Fibroblast of the conjunctiva (primary cell): ENCODE measurements around the gene GRM8.

Experiments used
- DNase-seq: peaks from one replicate; pipeline ENCODE4 v3.0.0-alpha.2; 2010; ENCODE audit warnings: low read depth

GRM8 gene

DNA sequence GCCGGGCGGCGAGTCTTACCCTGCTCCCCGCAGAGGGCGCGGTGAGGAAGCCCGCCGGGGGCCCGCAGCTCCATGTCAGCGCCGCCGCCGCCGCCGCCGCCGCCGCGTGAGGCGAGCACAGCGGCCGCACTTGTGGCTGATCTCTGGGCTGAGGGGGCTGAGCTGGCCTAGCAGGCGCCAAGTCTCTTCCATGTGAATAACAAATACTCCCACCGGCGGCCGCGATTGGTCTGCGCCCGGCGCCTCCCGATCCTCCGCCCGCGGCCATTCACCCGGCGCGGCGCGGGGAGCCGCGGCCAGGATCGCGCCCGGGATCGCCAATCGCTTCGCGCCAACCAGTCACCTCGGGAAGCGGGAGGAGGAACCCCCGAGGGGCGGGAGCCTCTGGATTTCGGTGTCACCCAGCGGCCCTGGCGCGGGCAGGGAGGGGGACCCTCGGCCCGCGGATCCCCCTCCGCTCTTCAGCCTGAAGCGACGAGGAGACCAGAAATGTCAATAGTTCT, at the start of gene GRM8:
Gene GRM8, minus strand, starts transcription at position 164 of the 503 bp plus-strand sequence.
- no peak for DNase-seq

DNA sequence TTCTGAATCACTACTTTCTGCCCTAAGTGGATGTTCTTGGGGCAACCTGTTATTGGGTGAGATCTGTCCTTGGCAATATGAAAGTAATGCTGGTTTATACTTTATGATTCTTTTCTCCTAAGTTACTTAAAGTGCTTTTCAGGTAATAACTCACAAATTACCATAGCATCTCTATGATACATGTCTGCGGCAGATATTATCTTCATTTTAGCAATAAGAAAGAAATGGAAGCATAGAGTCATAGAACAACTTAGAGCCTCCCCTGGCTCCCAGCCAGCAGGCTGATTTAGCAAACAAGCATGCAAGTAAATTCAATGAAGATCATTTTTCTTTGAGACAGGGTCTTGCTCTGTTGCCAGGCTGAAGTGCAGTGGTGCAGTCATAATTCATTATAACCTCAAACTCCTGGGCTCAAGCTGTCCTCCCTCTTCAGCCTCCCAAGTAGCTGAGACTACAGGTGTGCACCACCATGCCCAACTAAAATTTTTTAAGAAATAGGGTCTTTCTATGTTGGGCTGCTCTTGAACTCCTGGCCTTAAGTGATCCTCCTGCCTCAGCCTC, 38.1 kb upstream of the GRM8 start:
- DNase-seq: no peak

DNA sequence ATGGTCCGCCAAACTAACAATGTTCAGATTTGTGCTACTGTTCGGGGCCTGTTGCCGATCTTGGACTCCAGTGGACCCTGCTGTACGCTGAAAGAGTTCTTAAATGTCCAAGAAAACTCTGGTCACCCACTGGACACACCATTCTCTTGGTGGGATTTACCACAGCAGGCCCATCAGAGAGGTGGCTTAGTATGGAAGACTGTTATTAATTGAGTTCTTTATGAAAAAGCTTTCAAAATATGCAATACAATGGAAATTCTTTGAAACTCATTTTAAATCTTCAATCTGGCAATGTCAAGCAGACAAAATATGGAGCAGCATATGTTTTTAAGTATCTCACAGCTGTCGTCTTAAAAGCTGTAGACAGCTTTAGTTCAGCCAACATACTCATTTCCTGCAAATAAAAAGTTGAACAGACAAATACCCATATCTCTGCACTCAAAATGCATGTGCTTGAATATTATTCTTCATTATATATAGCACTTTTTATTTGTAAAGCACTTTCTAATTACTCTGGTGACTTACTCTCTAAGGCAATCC, 37.4 kb upstream of the GRM8 start:
- no peak for DNase-seq

DNA sequence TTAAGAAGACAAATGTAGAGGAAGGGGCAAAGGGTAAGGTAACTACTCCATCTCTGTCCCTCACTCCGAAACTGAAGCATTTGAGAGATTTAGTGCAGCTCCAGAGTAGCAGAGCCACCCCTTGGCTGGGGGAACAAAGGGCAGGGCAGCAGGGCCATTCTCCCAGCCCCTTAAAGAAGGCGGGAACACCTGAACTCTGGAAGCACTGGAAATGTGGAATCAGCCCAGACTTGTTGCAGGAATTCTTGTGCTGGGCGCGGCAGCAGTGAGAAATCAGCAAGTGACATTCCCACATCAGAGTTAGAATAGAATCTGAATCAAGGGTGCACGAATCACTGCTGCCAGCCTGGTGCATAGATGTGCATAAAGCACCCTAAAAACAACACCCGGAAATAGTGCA, 34.4 kb upstream of the GRM8 start:
- no peak for DNase-seq

DNA sequence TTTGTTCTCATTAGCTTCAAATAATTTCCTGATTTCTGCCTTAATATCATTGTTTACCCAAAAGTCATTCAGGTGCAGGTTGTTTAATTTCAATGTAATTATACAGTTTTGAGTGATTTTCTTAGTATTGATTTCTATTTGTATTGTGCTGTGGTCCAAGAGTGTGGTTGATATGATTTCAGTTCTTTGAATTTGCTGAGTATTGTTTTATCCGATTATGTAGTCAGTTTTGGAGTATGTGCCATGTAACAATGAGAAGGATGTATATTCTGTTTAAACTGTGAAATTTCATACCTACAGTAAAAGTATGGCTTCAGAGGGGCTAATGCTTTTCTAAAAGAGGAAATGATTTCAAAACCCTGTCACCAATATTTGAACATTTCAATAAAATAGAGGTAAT, 17.4 kb upstream of the GRM8 start:
- no peak for DNase-seq

DNA sequence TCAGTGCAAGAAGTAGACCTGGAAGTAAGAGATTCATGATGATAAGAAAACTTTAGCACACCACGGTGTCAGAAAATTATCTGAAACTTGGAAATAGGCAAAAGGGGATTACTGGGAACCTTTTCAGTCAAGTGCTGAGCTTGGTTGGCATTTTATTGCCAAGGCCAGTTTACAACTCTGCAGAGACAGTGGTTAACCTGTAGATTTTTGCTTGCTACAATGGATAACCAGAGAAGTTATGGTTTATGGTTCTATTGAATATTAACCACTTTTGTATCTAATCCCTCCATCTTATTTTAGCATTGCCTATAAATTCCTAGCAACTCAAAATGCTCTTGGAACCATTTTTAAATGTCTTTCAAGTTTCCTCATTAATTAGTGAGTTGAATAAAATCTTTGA, 13.3 kb upstream of the GRM8 start:
- no peak for DNase-seq

DNA sequence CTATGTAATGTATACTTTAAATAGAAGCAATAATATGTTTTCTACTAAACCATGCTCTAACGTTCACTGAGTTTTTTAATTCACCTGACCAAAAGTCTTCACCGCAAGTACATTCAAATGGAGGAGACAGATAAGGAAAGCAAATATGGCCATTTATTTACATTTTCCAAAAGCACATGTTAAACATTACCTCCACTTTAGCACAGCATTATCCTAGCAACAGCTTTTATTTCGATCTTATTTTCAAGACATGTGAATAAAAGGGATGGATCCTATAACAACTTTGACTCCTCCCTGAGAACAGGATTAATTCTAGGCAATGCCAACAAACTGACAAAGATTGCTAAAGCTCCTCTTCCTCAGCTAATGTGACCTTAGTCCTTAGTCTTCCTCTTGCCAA, 11.5 kb upstream of the GRM8 start:
- no peak for DNase-seq

DNA sequence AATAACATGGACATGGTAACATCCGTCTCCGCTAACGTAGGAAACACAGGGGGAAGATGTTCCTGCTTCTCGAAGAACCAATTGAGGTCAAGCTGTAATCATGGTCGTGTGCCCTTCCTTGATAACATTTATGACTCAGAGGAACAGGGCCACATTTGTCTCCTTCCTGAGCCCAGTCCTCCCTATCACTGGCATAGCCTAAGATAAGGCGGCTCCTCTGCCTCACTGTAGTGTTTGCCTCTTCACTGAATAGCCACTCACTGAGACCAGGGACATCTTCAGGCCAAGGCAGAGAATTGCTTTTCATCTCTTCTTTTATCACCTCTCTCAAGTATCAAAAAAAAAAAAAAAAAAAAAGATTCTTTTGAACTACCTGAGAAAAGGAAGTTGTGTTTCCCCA, 5.4 kb upstream of the GRM8 start:
- DNase-seq: no peak

DNA sequence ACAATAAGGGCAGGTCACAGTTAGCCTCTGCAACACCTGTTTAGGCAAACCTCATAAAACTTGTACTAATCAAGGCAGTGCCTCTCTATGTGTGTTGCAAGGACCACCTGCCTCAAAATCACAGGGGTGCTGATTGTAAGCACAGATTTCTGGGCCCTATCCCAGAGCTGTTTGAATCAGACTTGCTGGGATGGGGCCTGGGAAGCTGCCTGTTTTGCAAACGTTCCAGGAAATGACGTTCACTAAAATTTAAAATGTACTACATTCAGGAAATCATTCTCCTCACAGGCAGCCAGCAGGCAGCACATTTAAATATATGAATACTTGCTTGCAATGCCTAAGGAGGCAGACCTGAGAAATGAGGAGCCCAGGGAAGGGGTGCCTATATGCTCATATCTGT, 4.3 kb upstream of the GRM8 start:
- no peak for DNase-seq

DNA sequence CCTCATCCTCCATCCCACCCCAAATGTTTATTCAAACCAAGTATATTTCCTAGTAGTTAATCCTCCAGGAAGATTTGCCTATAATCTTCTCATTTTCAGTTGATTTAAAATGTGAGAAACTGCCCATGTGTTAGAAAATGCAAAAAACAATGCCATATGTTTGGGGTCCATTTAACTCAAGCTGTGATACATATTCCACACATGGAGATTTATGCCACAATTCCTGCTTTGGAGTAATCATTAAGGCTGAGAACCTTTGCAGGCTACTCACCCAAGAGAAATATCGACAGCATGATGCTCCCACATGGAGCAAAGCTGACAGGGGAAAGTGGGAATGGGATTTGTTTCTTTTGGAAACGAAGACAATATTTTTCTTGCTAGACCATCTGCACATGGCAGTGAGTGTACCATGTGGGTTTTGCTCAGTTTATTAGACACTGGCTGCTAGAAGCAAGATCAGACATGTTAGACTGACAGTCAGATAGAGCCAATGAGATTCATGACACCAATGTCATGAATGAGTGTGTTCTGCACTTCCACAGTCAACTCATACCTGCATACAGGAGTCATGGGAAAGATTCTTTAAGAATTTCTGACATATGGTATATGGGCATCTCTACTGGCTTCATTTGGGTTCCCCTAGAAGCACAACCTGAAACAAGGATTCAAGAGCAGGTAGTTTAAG, 3.4 kb upstream of the GRM8 start:
- no peak for DNase-seq

DNA sequence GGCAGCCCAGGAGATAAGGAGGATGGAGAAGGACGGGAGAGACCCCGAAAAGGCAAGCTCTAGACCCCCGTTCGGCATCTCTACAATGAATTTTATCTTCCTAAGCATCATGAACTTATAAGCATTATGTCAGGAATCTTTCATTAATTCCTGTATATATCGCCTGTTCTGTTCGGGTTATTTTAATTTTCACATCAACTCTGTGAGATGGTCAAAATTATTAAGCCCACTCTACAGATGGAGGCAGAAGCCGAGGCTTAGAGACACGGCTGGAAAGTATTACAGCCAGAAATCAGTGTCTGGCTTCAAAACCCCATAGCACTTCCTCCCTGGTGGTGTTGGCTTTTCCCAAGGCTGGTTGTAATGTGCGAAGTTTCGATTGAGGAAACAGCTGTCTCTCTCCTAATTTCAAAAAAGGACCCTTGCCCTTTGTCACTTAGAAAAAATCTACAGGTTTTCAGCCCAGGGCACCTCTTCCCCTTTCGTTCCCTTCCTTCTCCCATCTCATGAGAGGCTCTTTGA, 1.5 kb upstream of the GRM8 start:
- no peak for DNase-seq

DNA sequence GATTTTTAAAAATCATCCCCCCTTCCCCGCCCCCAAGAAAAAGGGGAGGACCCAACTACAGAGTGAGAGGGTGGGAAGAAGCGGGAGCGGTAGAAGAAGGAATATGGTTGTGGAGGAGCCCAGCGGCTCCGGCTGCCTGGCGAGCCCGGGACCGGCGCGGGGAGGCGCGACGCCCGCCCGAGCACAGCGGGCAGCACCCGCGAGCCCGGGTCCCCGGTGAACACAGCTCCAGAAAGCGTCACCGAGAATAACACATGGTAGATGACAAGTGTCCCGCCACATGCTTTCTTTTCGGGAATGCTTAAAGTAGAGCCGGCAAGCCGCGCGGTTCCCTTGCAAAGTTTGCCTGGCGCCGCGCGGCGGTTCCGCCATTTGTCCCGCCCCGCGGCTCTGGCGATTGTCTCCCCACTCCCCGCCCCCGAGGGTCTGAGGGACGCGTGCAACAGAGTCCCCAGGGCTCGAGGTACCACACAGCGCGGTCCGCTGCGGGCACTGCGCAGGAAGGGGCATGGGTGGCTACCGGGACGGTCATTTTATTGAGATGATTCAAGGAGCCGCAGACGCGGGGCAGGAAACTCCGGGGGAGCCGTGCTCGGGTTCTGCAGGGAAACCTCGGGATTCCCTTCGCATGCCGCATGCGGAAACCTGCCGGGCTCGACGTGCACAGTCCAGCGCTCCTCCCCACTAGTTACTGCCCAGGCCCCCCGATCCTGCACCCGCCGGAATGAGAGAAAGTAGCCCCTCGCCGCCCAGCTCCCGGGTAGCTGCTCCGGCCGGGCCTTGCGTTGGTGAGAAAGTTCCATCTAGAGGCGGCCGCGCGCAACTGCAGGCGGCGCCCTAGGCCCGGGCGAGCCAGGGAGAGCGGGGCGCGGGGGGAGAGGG, 781 bp upstream of the GRM8 start:
- DNase-seq: peak; percentile 3

DNA sequence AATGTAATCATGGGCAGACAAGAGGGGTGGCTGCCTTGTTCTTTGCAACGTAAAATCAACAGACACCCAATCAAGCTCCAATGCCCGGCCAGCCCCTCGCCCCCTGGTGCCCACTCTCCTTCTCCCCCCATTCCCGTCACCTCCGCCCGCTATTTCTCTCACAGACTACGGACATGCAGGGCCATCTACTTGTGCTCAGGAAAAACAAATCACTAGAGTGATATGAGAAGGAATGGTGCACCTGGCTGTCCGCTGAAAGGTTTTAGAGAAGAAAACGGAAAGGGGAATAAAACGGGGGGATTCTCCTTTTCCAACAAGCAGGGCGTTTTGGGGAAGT, 396 bp downstream of the GRM8 start:
- DNase-seq: no peak

DNA sequence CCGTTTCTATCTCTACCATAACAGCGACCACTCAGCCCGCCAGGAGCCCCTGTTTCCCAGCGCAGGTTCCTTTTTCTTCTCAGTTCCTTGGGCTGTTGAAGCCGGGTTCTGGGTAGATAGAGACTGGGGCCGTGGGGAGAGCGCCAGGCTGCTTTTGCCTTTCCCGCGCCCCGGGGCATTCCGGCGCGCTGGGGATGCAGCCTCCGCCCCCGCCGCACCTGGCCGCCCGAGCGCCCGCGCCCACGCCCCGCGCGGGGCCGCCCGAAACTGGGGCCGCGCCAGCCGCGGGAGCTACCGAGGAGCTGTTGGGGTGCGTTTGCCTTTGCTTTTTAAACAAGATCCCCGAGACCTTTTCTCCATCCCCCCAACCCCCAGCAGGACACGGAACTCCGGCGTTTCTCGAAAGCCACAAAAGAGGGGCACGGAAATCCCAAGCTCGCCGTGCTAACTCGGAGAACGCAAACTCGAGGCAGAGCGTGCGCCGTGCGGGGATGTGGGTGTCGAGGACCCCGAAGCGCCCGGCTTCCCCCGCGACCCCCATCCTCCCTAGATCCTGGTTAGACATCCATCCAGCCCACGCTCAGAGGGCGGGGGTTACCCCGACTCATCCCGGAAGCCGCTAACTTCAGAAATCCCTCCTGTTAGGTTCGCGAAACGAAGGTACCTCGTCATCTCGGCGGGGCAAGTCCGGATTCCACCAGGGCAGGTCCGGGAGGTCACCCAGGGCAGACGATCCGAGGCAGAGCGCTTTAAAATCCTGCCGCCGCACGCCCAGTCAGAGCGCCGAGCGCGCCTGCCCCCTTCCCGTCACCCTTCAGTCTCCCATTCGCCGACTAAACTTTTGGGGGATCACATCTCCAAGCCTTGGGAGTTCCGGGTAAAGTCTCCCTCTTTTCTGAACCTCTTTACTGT, 1.0 kb downstream of the GRM8 start:
- DNase-seq: no peak

DNA sequence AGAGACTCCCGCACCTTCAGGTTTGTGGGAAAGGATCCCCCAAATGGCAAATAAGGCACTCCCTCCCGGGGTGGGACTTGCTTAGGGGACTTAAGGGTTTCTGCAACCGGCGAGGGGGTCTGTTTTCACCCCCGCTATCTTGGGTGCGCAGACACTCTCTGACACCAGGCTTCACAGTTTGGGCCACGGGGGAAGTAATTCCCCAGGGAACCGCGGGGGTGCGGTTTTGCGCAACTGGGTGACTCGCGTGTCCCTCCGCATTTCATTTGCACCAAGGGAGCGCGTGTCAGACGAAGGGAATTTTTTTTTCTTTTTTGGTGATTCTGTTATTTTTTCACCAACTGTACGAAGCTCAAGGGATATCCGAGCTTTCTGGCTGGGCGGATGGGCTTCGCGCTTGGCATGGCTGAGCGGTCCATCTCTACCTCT, 1.7 kb downstream of the GRM8 start:
- no peak for DNase-seq

DNA sequence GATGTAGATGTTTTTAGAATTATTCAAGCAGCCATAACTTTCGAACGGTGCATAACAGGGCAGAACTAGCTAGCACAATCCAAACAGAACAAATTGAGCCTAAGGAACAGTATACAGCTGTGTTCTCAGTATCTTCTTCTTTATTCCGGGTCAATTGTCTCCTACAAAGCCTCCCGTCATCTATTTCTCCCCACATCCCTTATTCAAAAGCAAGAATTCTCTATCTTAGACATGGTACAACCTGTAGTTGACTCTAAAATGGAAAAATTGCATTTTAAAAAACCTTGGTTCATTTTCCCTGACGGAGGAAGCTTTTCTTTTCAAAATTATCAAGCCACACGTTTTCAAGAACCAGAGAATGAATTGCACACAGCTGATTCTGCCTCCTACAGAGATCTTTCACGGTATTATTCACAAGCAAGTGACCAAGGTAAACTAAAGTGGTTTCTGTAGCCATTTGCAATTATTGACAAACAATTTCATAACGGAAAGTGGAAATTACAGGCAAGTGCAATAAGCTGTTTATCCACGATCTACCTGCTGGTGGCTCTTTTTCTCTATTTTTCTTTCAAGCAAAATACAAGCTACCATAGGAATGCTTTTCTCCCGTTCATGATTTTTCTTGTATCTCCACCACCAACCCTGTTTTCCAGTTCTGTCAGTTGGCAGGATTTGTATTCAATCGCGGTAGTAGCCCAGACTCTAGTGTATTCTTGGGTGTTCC, 2.3 kb downstream of the GRM8 start:
- no peak for DNase-seq

DNA sequence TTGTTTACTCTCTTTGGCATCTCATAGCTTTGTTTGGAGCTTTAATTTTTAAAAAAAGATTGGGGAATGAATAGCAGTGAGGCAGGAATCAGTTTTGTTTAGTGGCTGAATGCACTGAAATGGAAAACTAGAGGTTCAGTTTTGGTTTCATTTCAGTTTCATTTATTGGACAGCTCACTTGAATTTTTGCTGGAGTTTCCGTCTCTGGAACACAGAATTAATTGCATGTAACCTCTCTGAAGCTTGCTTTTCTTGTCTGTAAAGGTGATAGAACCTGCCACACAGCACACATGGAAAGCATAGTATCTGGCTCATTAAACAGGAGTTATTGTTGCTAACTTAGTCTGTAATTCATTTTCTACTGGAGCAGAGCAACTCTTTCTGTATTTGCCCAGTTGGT, 7.1 kb downstream of the GRM8 start:
- DNase-seq: no peak

DNA sequence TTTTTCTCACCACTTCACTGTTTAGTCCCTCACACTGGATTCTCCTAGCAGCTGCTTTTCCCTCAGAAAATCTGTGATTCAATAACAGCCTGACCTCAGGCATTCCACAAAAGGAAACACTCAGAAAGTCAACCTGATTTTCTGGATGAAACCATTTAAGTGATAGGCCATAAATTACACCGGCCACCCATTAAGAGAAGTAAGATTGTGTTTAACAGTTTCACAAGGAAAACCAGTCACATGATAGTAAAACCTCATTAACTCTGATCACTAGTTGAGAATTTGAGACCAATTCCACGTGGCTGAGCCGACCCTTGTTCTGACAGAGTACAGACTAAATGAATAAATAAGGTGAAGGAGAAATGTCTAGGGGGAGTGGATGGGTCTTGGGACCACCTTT, 7.7 kb downstream of the GRM8 start:
- no peak for DNase-seq

DNA sequence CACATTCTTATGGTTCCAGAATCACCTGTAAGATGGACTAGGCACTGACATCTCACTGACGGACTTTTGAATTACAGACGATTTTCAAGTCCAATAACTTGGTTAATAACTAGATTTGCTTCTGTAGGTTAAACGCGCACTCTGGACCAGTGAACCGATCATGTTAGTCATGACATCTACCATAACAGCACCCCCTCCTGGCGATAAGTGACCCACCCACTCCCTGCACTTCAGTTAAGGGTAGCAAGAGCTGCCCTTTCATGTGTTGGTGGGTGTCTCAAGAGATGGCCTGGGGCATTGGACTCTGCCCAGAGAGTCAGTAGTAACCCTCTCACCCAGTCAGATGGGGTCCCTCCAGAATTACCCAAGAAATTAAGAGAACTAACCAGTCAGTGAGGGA, 12.9 kb downstream of the GRM8 start:
- no peak for DNase-seq

DNA sequence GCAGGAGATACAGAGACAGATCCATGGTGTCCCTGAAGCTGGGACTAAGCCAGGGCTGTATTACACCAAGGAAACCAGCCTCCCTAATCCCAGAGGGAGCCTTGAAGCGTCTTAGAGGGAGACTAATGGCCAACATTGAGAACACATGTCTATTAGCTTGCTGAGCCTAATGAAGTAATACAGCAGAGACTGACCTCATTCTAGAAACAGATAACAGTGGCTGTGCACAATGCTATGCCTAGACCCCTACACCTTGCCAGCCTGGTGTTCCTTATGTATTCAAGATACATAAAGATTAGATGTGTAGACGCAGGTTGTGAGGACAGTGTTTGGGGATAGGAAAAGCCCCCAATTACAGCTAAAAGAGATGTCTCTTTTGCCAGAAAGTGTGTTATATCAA, 19.1 kb downstream of the GRM8 start:
- DNase-seq: no peak

DNA sequence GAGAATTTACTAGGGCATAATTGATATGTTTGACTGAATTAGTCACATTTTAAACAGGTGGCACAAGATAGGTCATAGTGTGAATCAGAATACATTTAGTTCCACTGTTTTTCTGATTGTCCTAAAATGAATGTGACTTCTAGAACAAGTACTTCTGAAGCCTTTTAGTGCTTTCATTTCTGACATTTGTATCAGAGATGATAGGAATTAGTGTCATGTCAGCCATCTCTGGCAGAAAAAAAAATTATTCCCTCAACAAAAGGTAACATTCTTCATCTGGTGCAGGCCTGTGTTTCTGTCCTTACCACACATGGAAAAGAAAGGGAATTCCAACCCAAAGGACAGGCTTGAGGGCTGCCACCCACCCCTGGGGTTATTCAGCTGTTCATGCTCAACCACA, 21.3 kb downstream of the GRM8 start:
- no peak for DNase-seq
